Mucosa of stomach (tissue), 1 donor: ENCODE results near the gene POC1B.

Experiments
- H3K27me3 ChIP-seq: one replicate; pipeline ENCODE4 v1.7.0; 2013; ENCODE audit warnings: mild to moderate bottlenecking, low read length; ENCODE audit not compliant: control insufficient read depth, insufficient read depth
- H3K36me3 ChIP-seq: one replicate; pipeline ENCODE4 v1.7.0; 2013; ENCODE audit warnings: low read length; ENCODE audit not compliant: control insufficient read depth, insufficient read depth
- H3K4me1 ChIP-seq: one replicate; pipeline ENCODE4 v1.7.0; 2013; ENCODE audit warnings: mild to moderate bottlenecking, low read length; ENCODE audit not compliant: control insufficient read depth, insufficient read depth
- H3K4me3 ChIP-seq: one replicate; pipeline ENCODE4 v1.7.0; 2013; ENCODE audit warnings: low read length
- H3K9ac ChIP-seq: one replicate; pipeline ENCODE4 v1.7.0; 2013; ENCODE audit warnings: mild to moderate bottlenecking, low read length, moderate library complexity
- H3K9me3 ChIP-seq: one replicate; pipeline ENCODE4 v1.7.0; 2013; ENCODE audit warnings: mild to moderate bottlenecking, low read length, moderate library complexity; ENCODE audit not compliant: control insufficient read depth
- donor health status: Pancreatic carcinoma.

The POC1B gene

DNA sequence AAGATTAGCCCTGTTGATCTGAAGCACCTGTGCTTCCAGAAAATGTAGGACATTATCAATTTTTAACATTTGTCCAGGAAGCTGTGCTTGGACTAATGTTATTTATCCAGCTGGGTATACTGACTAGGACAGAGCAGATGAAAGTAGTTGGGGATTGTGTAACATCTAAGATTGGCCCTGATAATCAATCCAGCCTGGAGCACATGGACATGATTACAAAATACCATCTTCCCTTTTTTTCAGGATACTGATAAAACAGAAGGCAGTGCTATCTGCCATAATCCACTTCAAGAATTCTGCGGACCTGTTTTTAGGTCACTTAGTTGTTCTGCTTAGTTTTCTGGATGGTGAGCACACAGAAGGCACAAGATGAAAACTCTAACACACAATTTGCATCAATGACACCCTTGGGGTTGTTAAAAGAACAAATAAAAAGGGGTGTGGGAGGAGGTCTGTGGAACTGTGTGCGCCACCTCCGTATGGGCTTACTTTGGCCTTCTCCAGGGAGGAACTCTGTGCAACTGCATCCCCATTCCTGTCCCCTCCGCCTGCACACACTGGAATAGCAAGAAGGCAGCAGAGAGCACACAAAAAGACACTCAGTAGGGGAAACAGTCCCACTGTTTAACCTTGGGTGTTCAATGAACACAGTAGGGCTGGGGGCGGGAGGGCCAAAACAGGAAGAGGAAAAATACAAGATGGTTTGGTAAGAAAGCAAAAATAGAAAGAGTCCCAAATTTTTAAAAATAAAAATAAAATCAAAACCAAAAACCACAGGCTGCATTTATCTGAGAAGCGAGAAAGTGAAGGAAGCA is 142.4 kb downstream of the POC1B start:
- Histone ChIP-seq H3K4me3 (no peak overlapping the region), H3K4me1 (peaks cover 29% of the 10 kb centered on the region), H3K9ac (no peak overlapping the region), H3K36me3 (no peaks in the 10 kb centered on the region), H3K27me3 (no peaks in the 10 kb centered on the region), H3K9me3 (no peaks in the 10 kb centered on the region)

- no peak overlapping the region for H3K4me3 ChIP-seq
- H3K36me3 ChIP-seq: no peaks in the 10 kb centered on the region
- H3K27me3 ChIP-seq: no peaks in the 10 kb centered on the region
- no peak overlapping the region for H3K9ac ChIP-seq
- H3K4me1 ChIP-seq: peaks cover 29% of the 10 kb centered on the region
- H3K9me3 ChIP-seq: no peaks in the 10 kb centered on the region
These were observed 143.5 kb downstream of the POC1B start for GRCh38 chr12:89382328-89382727.

DNA sequence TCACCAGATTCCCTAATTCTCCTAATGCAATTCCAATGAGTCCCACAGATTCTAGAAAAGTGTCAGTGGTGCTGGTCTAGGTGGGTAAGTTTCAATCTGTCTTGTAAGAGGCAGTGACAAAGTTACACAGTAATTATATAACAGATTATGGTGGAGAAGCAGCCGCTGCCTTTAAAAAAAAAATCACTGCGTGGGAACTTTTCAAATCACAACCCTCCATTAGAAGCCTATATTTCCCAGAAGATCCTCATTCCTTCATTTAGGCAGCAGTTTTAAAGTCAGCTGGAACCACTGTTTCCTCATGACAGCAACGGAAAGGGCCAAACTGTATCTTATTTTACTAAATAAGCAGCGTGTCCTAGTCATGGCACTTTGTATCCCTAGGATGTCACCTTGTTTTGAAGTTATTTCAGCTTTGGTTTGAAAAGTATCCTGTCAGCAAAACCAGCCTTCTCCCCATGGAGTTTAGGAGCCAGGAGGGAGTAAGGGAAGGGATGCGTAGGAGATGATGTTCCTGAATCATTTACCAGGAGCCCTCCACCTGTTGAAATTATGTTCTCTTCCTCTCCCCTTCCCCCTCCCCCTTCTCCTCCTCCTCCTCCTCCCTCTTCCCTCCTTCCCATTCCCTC is 145.9 kb downstream of the POC1B start:
- H3K4me3 ChIP-seq: no peak overlapping the region
- H3K9me3 ChIP-seq: no peaks in the 10 kb centered on the region
- H3K27me3 ChIP-seq: no peaks in the 10 kb centered on the region
- no peak overlapping the region for H3K9ac ChIP-seq
- peaks cover 34% of the 10 kb centered on the region for H3K4me1 ChIP-seq
- no peaks in the 10 kb centered on the region for H3K36me3 ChIP-seq

- Histone ChIP-seq H3K9ac (no peak overlapping the region), H3K4me3 (no peak overlapping the region), H3K27me3 (no peaks in the 10 kb centered on the region), H3K9me3 (no peaks in the 10 kb centered on the region), H3K36me3 (no peaks in the 10 kb centered on the region), H3K4me1 (peaks cover 34% of the 10 kb centered on the region)
These were observed 146.6 kb downstream of the POC1B start for GRCh38 chr12:89379148-89379838.

GRCh38 chr12:89376844-89377243 is 149.0 kb downstream of the POC1B start:
- H3K9ac ChIP-seq: no peak overlapping the region
- no peaks in the 10 kb centered on the region for H3K27me3 ChIP-seq
- no peak overlapping the region for H3K4me3 ChIP-seq
- H3K4me1 ChIP-seq: peaks cover 46% of the 10 kb centered on the region
- H3K9me3 ChIP-seq: no peaks in the 10 kb centered on the region
- no peaks in the 10 kb centered on the region for H3K36me3 ChIP-seq

DNA sequence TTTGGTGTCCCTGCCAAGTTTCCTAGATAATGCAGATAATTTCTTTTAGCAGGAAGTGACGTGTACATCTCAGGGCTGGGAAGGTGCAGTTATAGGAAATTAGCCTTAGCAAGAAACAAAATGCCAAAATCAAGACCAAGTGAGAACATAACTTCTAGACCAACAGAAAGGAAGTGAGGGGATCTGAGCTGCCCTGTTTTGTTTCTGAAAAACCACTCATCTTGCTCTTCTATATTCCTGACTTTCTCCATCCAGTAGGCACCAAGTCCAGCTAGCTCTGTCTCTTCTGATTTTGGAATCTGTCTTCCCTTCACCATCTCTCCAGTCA is 149.7 kb downstream of the POC1B start:
- H3K4me3 ChIP-seq: no peak overlapping the region
- no peak overlapping the region for H3K9ac ChIP-seq

GRCh38 chr12:89373763-89374572 is 151.9 kb downstream of the POC1B start:
- Histone ChIP-seq H3K9me3 (no peaks in the 10 kb centered on the region), H3K4me1 (peaks cover 63% of the 10 kb centered on the region), H3K9ac (no peak overlapping the region)

More for the DNA sequence above, 149.7 kb downstream of the POC1B start:
- no peaks in the 10 kb centered on the region for H3K27me3 ChIP-seq
- H3K4me1 ChIP-seq: peaks cover 53% of the 10 kb centered on the region
- no peaks in the 10 kb centered on the region for H3K9me3 ChIP-seq
- H3K36me3 ChIP-seq: no peaks in the 10 kb centered on the region

DNA sequence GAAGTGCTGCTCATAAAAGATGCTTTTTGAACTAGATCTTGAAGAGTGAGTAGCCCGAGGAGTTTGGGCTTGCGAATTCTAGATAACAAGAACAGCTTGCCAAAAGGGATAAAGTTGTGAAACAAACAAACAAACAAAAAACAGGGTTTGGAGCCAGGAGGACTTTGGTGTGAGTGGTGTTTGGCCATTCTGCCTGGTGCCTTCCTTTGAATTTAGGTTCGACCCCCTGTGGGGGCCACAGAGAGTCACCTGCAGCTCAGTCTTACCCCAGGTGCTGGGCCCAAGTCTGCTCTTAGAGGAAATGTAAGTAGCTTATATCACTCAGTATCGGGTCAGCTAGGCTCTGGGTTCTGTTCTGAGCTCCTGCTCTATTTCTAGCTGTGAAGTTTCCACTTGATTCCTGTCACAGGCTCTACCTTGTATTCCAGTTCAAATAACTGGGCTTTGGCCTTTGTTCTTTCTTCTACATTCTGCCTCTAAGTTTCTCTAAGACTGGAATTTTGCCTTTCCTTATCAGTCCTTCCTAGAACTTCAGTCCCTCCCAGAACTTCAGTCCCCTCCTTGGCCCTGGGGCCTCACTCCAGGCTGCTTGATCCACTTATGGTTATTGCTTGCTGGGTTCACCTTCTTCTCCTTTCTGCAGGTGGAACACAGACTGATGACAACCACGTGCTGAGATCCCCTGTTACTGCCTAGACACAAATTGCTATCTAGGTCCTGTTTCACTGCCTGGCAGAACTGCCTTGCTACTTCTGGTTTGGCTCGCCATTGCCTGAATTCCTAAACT is 153.1 kb downstream of the POC1B start:
- Histone ChIP-seq H3K9me3 (no peaks in the 10 kb centered on the region), H3K36me3 (no peaks in the 10 kb centered on the region), H3K27me3 (no peaks in the 10 kb centered on the region), H3K4me1 (peaks cover 63% of the 10 kb centered on the region), H3K9ac (no peak overlapping the region), H3K4me3 (no peak overlapping the region)

More at GRCh38 chr12:89373763-89374572, 151.9 kb downstream of the POC1B start:
- Histone ChIP-seq H3K36me3 (no peaks in the 10 kb centered on the region), H3K4me3 (no peak overlapping the region), H3K27me3 (no peaks in the 10 kb centered on the region)

GRCh38 chr12:89370850-89371249 is 155.0 kb downstream of the POC1B start:
- no peaks in the 10 kb centered on the region for H3K27me3 ChIP-seq
- no peak overlapping the region for H3K4me3 ChIP-seq
- no peaks in the 10 kb centered on the region for H3K36me3 ChIP-seq
- no peak overlapping the region for H3K9ac ChIP-seq
- H3K9me3 ChIP-seq: no peaks in the 10 kb centered on the region
- peaks cover 51% of the 10 kb centered on the region for H3K4me1 ChIP-seq

- Histone ChIP-seq H3K9me3 (no peaks in the 10 kb centered on the region), H3K27me3 (no peaks in the 10 kb centered on the region), H3K4me3 (no peak overlapping the region), H3K4me1 (peaks cover 49% of the 10 kb centered on the region), H3K36me3 (no peaks in the 10 kb centered on the region), H3K9ac (no peak overlapping the region)
These were observed 155.4 kb downstream of the POC1B start for GRCh38 chr12:89370421-89370831.
